Measurements from ENCODE around the gene KRTCAP3. TPM values are rescaled to one million over a fixed set of nuclear protein-coding genes. Genes with fewer than 3 reads are reported as not detected.
"Not testable (repeated sequence)": the region's sequence is repeated elsewhere in the genome, so short reads cannot be mapped to it uniquely, and the experiment has no call there.

KRTCAP3 gene
- total and polyA plus RNA-seq, 4 experiments from 2014 or later = 1.8 to 23.9 (median 16.5) TPM

DNA sequence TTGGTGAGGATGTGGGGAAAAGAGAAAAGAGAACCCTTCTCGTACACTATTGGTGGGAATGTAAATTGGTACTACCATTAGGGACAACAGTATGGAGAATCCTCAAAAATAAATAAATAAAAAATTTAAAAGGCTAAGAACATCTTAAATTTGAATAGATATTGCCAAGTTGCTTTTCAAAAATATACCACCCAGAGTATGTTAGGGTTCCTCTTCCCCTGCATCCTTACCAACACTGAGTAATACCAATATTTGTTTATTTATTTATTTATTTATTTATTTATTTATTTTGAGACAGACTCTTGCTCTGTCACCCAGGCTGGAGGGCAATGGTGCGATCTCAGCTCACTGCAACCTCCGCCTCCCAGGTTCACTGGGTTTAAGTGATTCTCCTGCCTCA, 19.2 kb upstream of the KRTCAP3 start:
- no peaks in the 10 kb centered on the region for H3K36me3 Mint-ChIP-seq
- no peak for DNase-seq
- Histone ChIP-seq H3K4me3 (ENCODE audit: low read length in 2 of 2) (no peak overlapping the region), H3K4me1 (ENCODE audit: insufficient read depth, low read length) (peaks cover 6% of the 10 kb centered on the region), H3K27me3 (ENCODE audit: insufficient read depth, low read length) (no peaks in the 10 kb centered on the region), H3K36me3 (ENCODE audit: insufficient read depth, low read length) (no peaks in the 10 kb centered on the region), H3K9me3 (ENCODE audit: control insufficient read depth in 1 of 2, low read length in 2 of 2) (no peaks in the 10 kb centered on the region), H3K27ac (ENCODE audit: low read depth, low read length) (no peak overlapping the region)
- intact Hi-C loops (cut with micrococcal nuclease) = no loop called here
- CTCF ChIA-PET (ENCODE audit: partially characterized antibody) = interaction anchor here (0.6 kb wide), 1 partner anchor 623 kb away, joined by 3 read pairs; no protein-coding TSS in a partner anchor
- POLR2A ChIA-PET (ENCODE audit: partially characterized antibody) = interaction anchor here (1.7 kb wide), 1 partner anchor 67 kb away, joined by 4 read pairs; the partner anchor contains the start of gene GTF3C2
- H3K27me3 Mint-ChIP-seq = no peaks in the 10 kb centered on the region
- H3K4me1 Mint-ChIP-seq = peaks cover 4 to 7% (median 5%) of the 10 kb centered on the region in 4 donors
- H3K27ac Mint-ChIP-seq = peak overlapping the region in 1 of 7 donors; percentile 29
- no peak overlapping the region for H3K4me3 Mint-ChIP-seq
- no peaks in the 10 kb centered on the region for H3K9me3 Mint-ChIP-seq

- POLR2A ChIA-PET (ENCODE audit: partially characterized antibody) = interaction anchor here (0.6 kb wide), 1 partner anchor 9 kb away, joined by 3 read pairs; no protein-coding TSS in a partner anchor
- H3K27ac Mint-ChIP-seq; H3K4me3 ChIP-seq (ENCODE audit: low read length in 2 of 2); DNase-seq; H3K27me3 Mint-ChIP-seq; H3K9me3 ChIP-seq (ENCODE audit: control insufficient read depth in 1 of 2, low read length in 2 of 2); H3K9me3 Mint-ChIP-seq; H3K4me3 Mint-ChIP-seq; CTCF ChIA-PET (ENCODE audit: partially characterized antibody); H3K36me3 Mint-ChIP-seq; H3K27ac ChIP-seq (ENCODE audit: low read depth, low read length); H3K27me3 ChIP-seq (ENCODE audit: insufficient read depth, low read length); H3K36me3 ChIP-seq (ENCODE audit: insufficient read depth, low read length): not testable (repeated sequence)
- peaks cover 16% of the 10 kb centered on the region for H3K4me1 ChIP-seq (ENCODE audit: insufficient read depth, low read length)
- intact Hi-C loops (cut with micrococcal nuclease) = loop anchor here (5.0 kb wide), 2 partner anchors 213 to 338 kb away; partner anchors contain the start of genes ATRAID, KHK and SLC5A6
- peaks cover 11 to 22% (median 15%) of the 10 kb centered on the region in 4 donors for H3K4me1 Mint-ChIP-seq
These were observed 17.1 kb upstream of the KRTCAP3 start for GRCh38 chr2:27425039-27425438.

GRCh38 chr2:27427863-27428212, 14.3 kb upstream of the KRTCAP3 start:
- Mint-ChIP-seq H3K4me3 (peak overlapping the region; percentile 96 to 100 (median 98)), H3K27ac (peak overlapping the region; percentile 95 to 99 (median 98)), H3K27me3 (no peaks in the 10 kb centered on the region), H3K36me3 (peaks cover 0 to 20% of the 10 kb centered on the region in 2 donors), H3K9me3 (no peaks in the 10 kb centered on the region), H3K4me1 (peaks cover 20 to 39% (median 30%) of the 10 kb centered on the region in 4 donors)
- Histone ChIP-seq H3K36me3 (ENCODE audit: insufficient read depth, low read length) (no peaks in the 10 kb centered on the region), H3K27ac (ENCODE audit: low read depth, low read length) (peak overlapping the region; percentile 93), H3K9me3 (ENCODE audit: control insufficient read depth in 1 of 2, low read length in 2 of 2) (no peaks in the 10 kb centered on the region), H3K27me3 (ENCODE audit: insufficient read depth, low read length) (no peaks in the 10 kb centered on the region), H3K4me1 (ENCODE audit: insufficient read depth, low read length) (peaks cover 41% of the 10 kb centered on the region), H3K4me3 (ENCODE audit: low read length in 2 of 2) (peak overlapping the region; percentile 37 to 64)
- intact Hi-C loops (cut with micrococcal nuclease) = loop anchor here (1.0 to 5.0 kb wide), 8 partner anchors 19 to 341 kb away; partner anchors contain the start of genes ATRAID, EIF2B4, GTF3C2 and KHK
- ChIA-PET POLR2A (ENCODE audit: partially characterized antibody) (interaction anchor here (0.8 to 4.7 kb wide), 19 partner anchors 10 to 1442 kb away, joined by 3 to 82 read pairs (median 8); partner anchors contain the start of genes AGBL5, CCDC121, EIF2B4 and GPN1), CTCF (ENCODE audit: partially characterized antibody) (interaction anchor here (0.8 to 1.1 kb wide), 2 partner anchors 18 to 21 kb away, joined by 3 to 4 read pairs; partner anchors contain the start of gene PPM1G)
- no peak for DNase-seq

- ChIA-PET CTCF (ENCODE audit: partially characterized antibody) (interaction anchor here (0.6 to 3.2 kb wide), 5 partner anchors 18 to 49 kb away, joined by 3 to 11 read pairs (median 3); partner anchors contain the start of gene PPM1G), POLR2A (ENCODE audit: partially characterized antibody) (interaction anchor here (0.6 to 4.7 kb wide), 21 partner anchors 9 to 1442 kb away, joined by 3 to 82 read pairs (median 7); partner anchors contain the start of genes AGBL5, CCDC121, EIF2B4 and GPN1)
- H3K27me3 ChIP-seq (ENCODE audit: insufficient read depth, low read length) = no peaks in the 10 kb centered on the region
- H3K4me1 ChIP-seq (ENCODE audit: insufficient read depth, low read length) = peaks cover 45% of the 10 kb centered on the region
- DNase-seq = peak; percentile 86 to 91 (median 89)
- H3K27ac ChIP-seq (ENCODE audit: low read depth, low read length) = peak within 1 kb of the TSS; percentile 93
- peaks cover 4 to 25% of the 10 kb centered on the region in 2 donors for H3K36me3 Mint-ChIP-seq
- no peaks in the 10 kb centered on the region for H3K9me3 ChIP-seq (ENCODE audit: control insufficient read depth in 1 of 2, low read length in 2 of 2)
- no peaks in the 10 kb centered on the region for H3K27me3 Mint-ChIP-seq
- intact Hi-C loops (cut with micrococcal nuclease) = loop anchor here (1.0 to 5.0 kb wide), 8 partner anchors 19 to 341 kb away; partner anchors contain the start of genes ATRAID, EIF2B4, GTF3C2 and KHK
- H3K4me3 ChIP-seq (ENCODE audit: low read length in 2 of 2) = peak within 1 kb of the TSS; percentile 64 to 76
- H3K9me3 Mint-ChIP-seq = no peaks in the 10 kb centered on the region
- peaks cover 5% of the 10 kb centered on the region for H3K36me3 ChIP-seq (ENCODE audit: insufficient read depth, low read length)
- peak within 1 kb of the TSS; percentile 97 to 100 (median 98) for H3K4me3 Mint-ChIP-seq
- peak within 1 kb of the TSS; percentile 96 to 99 (median 98) for H3K27ac Mint-ChIP-seq
- H3K4me1 Mint-ChIP-seq = peaks cover 24 to 44% (median 35%) of the 10 kb centered on the region in 4 donors
These were observed 13.8 kb upstream of the KRTCAP3 start, which contains the start of gene NRBP1 for GRCh38 chr2:27428213-27428977. Gene NRBP1, plus strand, starts transcription at chr2:27428631. Its CDS starts 4,643 bp downstream, at chr2:27433274.

- CTCF ChIA-PET (ENCODE audit: partially characterized antibody) = interaction anchor here (0.6 to 3.7 kb wide), 6 partner anchors 19 to 175 kb away, joined by 3 to 12 read pairs (median 3); partner anchors contain the start of genes EIF2B4, PPM1G and SNX17
- Mint-ChIP-seq H3K36me3 (peaks cover 10 to 32% of the 10 kb centered on the region in 2 donors), H3K4me1 (peaks cover 28 to 50% (median 37%) of the 10 kb centered on the region in 4 donors)
These were observed 13.1 kb upstream of the KRTCAP3 start for GRCh38 chr2:27428978-27429541.

GRCh38 chr2:27431395-27431794, 10.8 kb upstream of the KRTCAP3 start:
- peaks cover 34 to 55% of the 10 kb centered on the region in 2 donors for H3K36me3 Mint-ChIP-seq
- intact Hi-C loops (cut with micrococcal nuclease) = loop anchor here (1.0 kb wide), 1 partner anchor 152 kb away; the partner anchor contains the start of gene ZNF512
- Histone ChIP-seq H3K9me3 (ENCODE audit: control insufficient read depth in 1 of 2, low read length in 2 of 2) (no peaks in the 10 kb centered on the region), H3K27me3 (ENCODE audit: insufficient read depth, low read length) (no peaks in the 10 kb centered on the region), H3K27ac (ENCODE audit: low read depth, low read length) (no peak overlapping the region), H3K4me3 (ENCODE audit: low read length in 2 of 2) (no peak overlapping the region), H3K36me3 (ENCODE audit: insufficient read depth, low read length) (peaks cover 35% of the 10 kb centered on the region), H3K4me1 (ENCODE audit: insufficient read depth, low read length) (peaks cover 45% of the 10 kb centered on the region)
- peak in 1 of 5 donors; percentile 66 for DNase-seq
- CTCF ChIA-PET (ENCODE audit: partially characterized antibody) = interaction anchor here (1.7 to 3.7 kb wide), 3 partner anchors 10 to 62 kb away, joined by 4 to 12 read pairs (median 11); partner anchors contain the start of genes EIF2B4, PPM1G and SNX17
- H3K27ac Mint-ChIP-seq = peak overlapping the region in 5 of 7 donors; percentile 68 to 98 (median 86)
- H3K4me1 Mint-ChIP-seq = peaks cover 29 to 50% (median 42%) of the 10 kb centered on the region in 4 donors
- H3K9me3 Mint-ChIP-seq = no peaks in the 10 kb centered on the region
- no peaks in the 10 kb centered on the region for H3K27me3 Mint-ChIP-seq
- POLR2A ChIA-PET (ENCODE audit: partially characterized antibody) = interaction anchor here (1.0 to 4.2 kb wide), 3 partner anchors 22 to 60 kb away, joined by 5 to 44 read pairs (median 14); partner anchors contain the start of genes PPM1G and ZNF513
- H3K4me3 Mint-ChIP-seq = peak overlapping the region in 7 of 8 donors; percentile 21 to 87 (median 62)

More at GRCh38 chr2:27428978-27429541, 13.1 kb upstream of the KRTCAP3 start:
- peak overlapping the region; percentile 96 to 100 (median 98) for H3K4me3 Mint-ChIP-seq
- no peaks in the 10 kb centered on the region for H3K9me3 Mint-ChIP-seq
- Histone ChIP-seq H3K27ac (ENCODE audit: low read depth, low read length) (peak overlapping the region; percentile 93), H3K9me3 (ENCODE audit: control insufficient read depth in 1 of 2, low read length in 2 of 2) (no peaks in the 10 kb centered on the region), H3K27me3 (ENCODE audit: insufficient read depth, low read length) (no peaks in the 10 kb centered on the region), H3K36me3 (ENCODE audit: insufficient read depth, low read length) (peaks cover 11% of the 10 kb centered on the region), H3K4me1 (ENCODE audit: insufficient read depth, low read length) (peaks cover 45% of the 10 kb centered on the region), H3K4me3 (ENCODE audit: low read length in 2 of 2) (peak overlapping the region; percentile 64 to 76)
- peak in 4 of 5 donors; percentile 57 to 71 (median 64) for DNase-seq
- intact Hi-C loops (cut with micrococcal nuclease) = loop anchor here (1.0 to 5.0 kb wide), 8 partner anchors 20 to 342 kb away; partner anchors contain the start of genes ATRAID, EIF2B4, GTF3C2 and KHK
- peak overlapping the region; percentile 92 to 98 (median 98) for H3K27ac Mint-ChIP-seq
- POLR2A ChIA-PET (ENCODE audit: partially characterized antibody) = interaction anchor here (0.6 to 4.7 kb wide), 18 partner anchors 8 to 1441 kb away, joined by 3 to 82 read pairs (median 8); partner anchors contain the start of genes AGBL5, CCDC121, EIF2B4 and GPN1
- H3K27me3 Mint-ChIP-seq = no peaks in the 10 kb centered on the region
